SK-N-DZ (cell line): ENCODE results near the gene MRPS33.
"Not testable (repeated sequence)": the region's sequence is repeated elsewhere in the genome, so short reads cannot be mapped to it uniquely, and the experiment has no call there.

Source experiments
- DNase-seq: peaks from one replicate; pipeline ENCODE4 v3.0.0-alpha.2; 2015; ENCODE audit warnings: low spot score

MRPS33 gene

DNA sequence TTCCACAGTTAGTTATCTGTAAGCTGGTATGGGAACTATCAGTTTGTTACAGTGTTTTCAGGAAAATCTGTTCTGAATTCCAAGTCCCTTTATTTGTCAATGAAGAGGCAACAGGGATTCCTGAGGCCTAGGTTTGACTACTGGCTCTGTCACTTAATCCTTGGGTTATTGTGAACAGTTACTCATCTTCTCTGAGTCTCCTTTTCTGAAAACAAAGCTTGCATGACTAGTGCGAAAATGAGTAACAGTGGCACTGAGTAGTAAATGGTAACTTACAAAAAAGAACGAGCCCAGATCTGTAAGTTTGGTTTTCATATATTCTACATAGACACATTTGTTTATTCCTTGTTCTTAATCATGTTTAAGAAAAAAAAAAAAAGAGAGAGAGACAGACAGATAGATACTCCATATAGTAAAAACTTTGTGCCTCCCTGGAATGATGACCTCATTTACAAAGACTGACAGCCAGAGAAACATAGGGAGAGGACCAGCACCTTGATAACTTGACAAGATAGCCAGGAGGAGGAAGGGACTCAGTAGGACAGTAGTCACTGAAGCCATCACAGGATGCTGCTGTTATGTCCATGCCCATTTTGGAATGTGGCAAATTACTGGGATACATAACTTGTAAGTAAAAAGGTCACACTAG is 1.9 kb downstream of the MRPS33 start:
- no peak for DNase-seq

DNA sequence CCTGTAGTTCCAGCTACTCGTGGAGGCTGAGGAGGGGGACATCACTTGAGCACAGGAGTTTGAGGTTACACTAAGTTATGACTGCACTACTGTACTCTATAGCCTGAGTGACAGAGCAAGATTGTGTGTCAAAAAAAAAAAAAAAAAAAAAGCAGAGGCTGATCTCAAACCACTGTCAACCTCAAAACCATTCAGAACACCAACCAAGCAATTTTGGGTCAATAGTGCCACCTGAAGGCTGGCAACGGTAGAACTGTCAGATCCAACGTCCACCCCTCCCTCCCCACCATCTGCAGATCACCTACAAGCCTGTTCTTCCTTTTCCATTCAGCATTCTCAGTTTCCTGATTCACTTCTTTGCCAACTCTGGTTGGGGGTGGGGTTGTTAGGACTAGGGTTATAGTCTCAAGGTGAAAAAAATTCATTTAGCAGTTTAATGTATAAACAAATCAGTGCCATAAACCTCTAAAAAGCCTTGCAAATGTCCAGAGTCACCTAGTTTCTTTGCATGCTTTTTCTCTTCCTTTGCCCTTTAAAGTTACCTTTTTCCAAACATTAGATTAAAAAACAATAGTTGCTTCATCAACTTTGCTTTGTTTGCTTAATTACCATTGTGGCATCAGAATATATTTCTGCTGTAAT is 2.6 kb downstream of the MRPS33 start:
- peak; percentile 74 for DNase-seq

DNA sequence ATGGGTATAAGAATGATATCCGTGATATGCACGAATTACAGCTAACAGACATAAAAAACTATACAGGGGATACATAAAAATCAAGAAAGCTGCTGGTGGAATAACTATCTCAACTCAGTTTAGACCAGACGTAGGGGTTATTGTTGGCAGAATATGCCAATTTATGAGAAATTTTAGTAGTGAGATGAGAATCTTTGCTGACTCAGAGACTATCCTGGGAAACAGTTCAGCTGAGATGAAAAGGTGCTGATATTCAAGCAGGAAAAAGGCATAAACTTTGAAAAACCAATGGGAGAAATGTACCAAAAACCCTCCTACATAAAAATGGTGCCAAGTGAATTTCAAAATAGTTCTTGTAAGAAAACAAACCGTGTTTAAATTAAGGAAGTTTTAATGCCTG is 3.3 kb downstream of the MRPS33 start:
- no peak for DNase-seq

DNA sequence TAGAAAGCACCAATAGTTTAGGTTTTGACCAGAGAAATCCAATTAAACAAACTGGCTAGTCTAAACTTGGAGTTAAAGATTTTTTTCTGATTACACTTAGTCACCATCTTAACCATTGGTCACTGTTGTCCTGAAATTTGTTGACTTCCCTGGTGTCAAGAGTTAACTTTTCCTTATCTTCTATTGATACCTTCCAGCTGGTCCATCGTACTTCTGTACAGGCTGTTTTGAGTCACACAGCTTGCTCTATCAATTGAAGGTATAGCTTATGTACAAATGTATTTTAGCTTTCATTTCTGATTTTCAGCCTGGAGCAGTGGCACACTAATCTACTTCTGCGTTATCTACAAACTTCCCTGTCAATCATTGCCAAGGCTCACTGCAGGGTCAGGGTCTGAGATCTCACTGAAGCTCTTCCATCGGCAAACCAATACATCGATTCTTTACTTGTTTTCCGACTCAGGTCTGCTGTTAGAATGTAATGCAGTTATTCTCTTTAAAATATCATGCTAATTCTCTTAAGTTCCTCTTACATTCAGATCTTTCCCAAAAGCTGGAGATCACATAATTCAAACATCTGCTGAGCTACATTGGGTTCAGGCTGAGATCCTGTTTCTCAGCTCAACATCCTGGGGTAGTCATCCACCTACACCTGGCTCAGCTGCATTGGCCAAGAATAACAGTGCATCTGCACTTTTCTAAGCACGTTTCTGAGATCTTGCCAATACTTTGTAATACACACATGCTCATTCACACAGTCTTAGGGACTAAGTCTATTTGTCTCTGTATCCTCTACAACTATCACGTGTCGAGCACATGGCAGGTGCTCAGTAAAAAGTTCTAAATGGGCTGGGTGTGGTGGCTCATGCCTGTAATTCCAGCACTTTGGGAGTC is 11.3 kb downstream of the MRPS33 start:
- no peak for DNase-seq

DNA sequence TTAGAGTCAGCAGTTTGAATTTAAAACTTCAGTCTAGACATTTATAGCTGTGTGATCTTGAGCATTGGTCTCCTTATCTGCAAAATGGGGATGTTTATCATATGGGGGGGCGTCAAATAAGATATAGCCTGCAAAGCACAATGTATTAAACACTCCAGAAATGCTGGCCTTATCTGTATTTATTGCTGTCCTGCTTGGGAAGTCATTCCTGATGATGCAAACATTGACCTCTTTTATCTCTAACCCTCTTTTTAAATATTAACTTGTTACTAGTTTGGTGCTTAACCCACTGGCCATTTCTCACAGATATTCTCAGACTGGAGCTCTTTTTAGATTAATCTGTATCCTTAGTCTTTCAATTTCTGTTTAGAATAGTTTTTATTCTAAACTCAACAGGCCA is 13.2 kb downstream of the MRPS33 start:
- no peak for DNase-seq

DNA sequence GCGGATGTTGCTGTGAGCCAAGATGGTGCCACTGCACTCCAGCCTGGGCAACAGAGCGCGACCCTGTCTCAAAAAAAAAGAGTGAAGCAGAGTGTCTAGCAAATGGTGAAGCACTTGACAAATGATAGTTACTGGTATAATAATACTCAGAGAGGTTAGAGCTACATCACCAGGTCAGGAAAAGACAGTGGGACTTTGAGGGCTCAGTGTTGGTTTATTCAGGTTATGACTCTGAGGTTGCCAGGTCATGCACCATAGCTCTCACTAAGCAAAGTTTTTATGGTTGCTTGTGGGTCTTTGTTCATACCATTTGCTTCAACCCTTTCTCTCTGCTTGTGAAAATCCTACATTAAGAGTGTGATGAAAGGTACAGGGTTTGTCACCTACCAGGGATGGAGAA is 13.6 kb downstream of the MRPS33 start:
- DNase-seq, result no peak

DNA sequence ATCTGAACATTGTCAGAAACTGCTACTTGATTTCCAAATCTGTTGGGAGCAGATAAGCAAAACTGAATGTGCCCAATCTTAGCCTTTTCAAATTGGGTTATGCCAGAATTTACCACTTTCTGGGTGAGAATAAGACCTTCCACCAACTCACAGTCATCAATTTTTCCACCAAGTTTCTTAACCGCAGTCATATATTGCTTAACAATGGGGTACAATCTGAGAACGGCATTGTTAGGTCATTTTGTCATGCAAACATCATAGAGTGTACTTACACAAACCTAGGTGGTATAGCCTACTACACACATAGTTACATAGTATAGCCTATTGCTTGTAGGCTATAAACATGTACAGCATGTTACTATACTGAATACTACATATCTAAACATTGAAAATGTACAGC is 16.0 kb downstream of the MRPS33 start:
- DNase-seq, result no peak

DNA sequence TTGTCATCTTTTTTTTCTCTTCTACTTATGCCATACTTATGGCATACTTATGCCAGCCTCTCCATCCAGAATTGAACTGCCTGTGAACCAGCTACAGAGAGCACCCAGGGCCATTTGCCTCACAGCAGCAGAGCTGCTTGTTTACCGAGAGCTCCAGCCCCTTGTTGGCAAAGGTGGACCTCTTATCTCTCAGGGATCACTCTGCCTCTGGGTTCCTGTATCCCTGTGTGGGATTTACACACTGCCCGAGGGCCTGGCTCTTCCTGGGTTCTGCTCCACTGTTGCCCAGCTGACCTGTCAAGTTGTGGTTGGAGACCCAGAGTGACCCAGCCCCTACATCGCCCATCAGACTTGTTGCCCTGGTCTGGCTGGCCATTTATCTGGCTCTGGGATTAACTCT is 22.3 kb downstream of the MRPS33 start:
- DNase-seq, result no peak

DNA sequence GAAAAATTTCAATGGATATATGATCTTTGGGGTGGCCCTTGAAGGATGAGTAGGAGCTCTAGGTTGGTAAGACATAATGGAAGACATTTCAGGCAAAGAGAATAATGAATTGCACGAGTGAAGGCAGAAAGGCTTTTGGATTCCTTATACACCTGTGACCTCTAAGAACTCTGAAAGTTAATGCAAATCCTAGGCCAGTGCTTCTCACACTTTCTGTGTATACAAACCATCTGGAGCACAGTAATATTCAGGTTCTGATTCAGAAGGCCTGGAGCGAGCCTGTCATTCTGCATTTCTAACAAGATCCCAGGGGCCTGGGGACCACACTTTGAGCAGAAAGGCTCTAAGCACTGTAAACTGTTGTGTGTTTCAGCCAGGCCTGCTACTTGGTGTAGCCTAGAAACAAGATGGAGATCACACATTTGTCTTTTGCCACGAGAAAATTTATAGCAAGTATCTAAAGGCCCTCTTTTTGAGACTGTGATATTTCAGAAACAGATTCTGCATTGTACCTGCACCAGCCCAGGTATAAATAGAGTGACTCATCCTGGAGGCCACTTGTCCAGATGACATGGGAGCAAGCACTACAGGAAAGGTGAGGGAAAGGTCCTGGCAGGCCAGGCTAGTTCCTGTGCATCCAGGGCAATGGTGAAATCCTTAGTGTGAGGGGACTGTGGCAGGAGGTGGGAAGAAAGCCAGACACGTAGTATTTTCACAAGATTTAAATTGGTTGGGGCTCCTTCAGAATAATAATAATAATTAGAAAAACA is 24.4 kb downstream of the MRPS33 start:
- DNase-seq, result no peak

DNA sequence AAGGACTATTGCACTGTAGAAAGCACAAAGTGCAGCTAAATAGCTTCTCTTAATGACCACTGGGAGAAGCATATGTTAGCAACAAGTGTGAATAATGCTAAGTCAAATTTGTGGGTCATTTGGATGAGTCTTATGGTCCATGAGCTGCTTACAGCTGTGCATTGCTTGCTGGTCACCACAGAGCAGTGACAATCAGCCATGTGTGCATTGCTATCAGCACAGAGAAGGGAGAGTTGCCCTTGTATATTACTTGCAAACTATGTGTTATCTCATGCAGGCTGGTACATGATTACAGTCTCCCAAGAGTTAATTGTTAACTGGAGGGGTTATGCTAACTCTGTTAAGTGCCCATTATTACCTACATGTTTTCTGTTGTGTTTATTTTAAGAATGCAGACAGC is 25.7 kb downstream of the MRPS33 start:
- DNase-seq, result no peak

DNA sequence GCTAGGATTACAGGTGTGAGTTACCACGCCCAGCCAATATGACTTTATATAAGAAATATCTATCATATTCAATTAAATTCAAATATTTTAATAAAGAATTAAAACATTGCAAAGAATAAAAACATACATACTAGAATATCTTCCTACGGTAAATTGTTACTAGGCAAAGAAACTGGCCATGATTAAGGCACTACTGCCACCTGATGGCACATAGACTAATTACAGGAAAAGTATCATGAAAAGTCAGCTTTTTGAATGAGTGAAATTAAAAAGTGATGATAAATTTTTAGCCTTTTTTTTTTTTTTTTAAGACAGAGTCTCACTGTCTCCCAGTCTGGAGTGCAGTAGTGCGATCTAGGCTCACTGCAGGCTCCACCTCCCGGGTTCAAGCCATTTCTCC is 30.9 kb downstream of the MRPS33 start:
- no peak for DNase-seq

DNA sequence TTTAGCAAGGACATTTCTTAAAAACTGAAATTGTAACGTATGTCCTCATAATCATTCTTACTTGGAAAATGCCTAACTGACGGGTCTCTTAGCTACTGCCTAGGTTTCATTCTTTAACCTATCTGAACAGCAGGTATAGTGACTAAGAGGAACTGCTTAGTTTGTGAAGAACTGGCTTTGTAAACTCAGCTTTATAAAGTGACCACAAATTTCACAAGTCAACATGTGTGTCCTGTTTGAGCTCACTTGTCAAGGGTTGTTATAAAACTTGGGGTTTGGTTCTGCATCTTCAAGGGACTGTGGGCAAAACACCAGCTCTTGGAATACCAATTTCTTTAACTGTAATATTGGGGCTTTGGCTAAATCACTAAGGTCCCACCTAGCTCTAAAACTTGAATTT is 32.2 kb downstream of the MRPS33 start:
- no peak for DNase-seq

DNA sequence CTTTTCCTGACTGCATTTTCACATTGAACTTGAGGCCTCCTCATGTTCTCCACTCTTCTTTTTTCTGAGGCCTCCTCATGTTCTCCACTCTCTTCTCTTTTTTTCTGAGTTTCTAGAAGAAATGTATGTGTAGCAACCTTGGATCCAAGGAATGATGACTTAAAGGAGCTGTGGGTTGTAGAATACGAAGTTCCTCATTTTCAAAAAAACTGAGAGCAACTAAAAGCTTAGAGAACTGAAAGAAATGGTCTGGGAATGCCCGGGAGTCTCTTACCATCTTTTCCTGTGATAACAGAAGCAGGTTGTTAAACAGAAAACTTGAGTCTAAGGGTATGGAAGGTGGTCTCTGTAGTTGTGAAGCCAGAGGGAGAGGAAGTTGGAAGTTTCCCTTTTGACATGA is 32.8 kb downstream of the MRPS33 start:
- no peak for DNase-seq

DNA sequence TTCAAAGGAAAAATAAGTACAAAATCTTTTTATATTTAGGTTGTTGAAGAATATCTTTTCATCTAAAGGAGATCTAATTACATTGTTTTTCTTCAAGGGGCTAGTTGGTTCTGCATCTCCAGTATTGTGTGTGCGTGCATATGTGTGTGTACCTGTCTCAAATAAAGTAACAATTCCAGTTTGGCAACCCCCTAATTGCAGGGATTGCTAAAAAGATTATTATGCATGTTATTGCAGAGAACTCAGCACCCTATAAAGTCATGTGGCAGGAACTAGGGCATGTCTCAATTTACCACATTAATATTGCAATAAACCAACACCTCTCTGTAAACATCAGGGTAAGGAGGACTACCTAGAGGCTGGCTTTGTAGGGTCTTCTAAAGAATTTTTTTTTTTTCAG is 37.0 kb downstream of the MRPS33 start:
- no peak for DNase-seq

DNA sequence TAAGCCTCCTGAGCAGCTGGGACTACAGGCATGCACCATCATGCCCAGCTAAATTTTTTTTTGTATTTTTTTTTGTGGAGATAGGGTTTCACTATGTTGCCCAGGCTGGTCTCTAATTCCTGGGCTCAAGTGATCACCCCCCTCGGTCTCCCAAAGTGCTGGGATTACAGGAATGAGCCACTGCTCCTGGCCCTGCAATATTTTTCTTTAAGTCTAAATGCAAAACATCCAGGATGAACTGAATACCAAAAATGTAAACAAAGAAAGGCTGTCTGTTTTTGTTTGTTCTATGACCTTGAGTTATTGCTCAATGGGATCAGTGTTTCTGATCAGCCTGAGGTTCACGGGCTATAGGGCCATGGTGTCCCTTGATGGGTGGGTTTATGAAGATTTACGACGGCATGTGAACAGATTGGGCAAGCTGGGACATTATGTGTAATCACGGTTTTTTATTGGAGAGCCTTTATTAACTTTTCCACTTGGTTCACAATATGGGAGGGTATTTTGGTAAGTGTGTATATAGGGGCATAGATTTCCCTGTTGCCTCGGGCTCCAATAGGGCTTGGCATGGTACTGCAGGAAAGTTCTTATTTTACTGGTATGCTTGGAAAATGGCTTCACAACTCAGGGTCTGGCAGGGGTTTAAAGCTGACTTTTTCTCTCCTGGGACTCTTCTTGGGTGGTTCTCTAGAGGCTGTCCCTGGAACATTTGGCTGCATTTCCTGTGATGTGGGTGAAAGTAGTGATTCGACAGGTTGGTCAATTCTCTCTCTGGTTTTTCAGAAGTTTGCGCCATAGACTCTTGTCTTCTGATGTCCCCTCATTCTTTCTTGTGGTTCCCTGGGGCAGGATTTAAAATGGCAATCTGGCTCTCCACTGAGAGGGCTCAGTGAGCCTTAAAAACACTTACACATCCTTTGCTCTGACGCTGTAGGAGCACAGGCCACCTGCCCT is 41.6 kb downstream of the MRPS33 start:
- no peak for DNase-seq

DNA sequence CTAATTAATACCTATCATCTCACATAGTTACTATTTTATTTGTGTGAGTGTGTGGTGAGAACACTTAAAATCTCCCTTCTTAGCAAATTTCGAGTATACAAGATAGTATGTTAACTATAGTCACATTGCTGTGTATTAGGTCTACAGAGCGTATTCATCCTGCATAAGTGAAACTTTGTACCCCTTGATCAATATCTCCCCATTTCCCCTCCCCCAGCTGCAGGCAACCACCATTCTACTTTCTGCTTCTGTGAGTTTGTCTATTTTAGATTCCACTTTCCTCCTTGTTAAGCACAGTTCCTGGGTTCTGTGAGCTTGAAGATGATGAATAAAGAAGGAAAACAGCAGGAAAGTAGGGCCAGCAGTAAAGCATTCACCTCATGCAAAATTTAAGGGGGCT is 42.4 kb downstream of the MRPS33 start:
- DNase-seq, result no peak

DNA sequence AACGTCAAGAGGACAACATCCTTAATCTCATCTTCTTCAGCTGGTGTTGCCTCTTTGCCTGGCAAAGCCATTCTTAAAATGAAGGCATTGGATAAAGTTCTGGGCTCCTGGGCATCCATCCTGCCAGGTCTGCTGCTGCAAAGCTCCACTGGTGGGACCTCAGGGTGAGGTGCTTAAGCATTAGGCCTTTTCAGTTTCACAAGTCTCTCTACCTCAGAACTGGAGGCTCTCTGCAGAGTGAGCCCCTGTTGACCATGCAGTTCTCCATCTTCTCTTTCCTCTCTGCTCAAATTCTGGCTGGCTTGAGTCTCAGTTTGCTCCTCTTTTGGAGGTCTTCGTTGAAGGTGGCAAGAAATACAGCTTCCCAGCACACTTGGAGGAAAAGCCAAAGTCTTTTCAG is 47.3 kb downstream of the MRPS33 start:
- DNase-seq, result no peak

DNA sequence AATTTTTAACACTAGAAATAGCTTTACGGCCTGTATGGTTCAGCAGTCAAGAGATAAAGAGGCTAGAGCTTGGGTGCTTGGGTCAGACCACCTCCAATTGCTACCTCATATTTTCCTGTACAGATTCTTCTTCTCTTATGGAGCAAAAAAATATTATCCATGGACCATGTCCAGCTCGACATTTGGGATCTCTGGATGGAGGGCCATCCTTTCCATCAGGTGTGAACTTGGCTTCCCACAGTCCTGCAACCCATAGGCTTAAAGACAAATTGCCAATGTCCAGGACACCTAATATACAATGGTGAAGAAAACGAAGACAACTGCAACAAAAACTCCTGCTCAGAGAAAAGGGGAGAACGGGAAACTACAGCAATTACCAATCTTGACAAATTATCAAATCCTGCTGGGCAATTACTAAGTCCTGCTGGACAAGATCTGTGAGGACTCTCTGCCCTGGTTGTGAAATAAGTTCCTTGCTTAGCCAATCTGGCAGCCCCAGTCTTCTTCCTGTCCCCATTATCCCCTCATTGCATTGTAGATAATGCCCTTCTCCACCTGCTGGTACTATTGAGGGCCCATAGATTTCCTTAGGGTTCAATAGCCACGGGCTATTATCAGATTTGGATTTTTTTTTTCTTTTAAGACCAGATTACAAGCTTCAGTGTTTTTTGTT is 48.1 kb downstream of the MRPS33 start:
- DNase-seq, result no peak

DNA sequence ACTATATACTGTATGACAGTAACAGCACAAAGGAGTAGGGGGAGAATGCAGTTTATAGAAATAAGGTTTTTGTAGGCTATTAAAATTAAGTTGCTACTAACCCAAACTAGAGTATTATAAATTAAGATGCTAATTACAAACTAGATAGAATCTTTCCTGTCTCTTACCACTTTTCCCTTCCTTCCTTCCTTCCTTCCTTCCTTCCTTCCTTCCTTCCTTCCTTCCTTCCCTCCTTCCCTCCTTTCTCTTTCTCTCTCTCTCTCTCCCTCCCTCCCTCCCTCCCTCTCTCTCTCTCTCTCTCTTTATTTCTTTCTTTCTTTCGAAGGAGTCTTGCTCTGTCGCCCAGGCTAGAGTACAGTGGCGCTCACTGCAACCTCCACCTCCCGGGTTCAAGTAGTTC is 53.6 kb downstream of the MRPS33 start:
- DNase-seq, result no peak

DNA sequence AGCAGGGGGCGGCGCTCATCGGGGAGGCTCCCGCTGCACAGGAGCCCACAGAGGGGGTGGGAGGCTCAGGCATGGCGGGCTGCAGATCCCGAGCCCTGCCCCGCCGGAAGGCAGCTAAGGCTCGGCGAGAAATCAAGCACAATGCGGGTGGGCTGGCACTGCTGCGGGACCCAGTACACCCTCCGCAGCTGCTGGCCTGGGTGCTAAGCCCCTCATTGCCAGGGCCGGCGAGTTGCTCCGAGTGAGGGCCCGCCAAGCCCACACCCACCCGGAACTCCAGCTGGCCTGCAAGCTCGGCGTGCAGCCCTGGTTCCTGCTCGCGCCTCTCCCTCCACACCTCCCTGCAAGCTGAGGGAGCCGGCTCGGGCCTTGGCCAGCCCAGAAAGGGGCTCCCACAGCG is 57.8 kb downstream of the MRPS33 start:
- not testable (repeated sequence) for DNase-seq
